ENCODE results near the gene SLC13A4. TPM values are rescaled to one million over a fixed set of nuclear protein-coding genes. Genes with fewer than 3 reads are reported as not detected.
"Not testable (repeated sequence)": the region's sequence is repeated elsewhere in the genome, so short reads cannot be mapped to it uniquely, and the experiment has no call there.

The SLC13A4 gene
- total and polyA plus RNA-seq, 4 experiments from 2014 or later: 0.52 TPM; not detected in 3

- H3K9me3 Mint-ChIP-seq; POLR2A ChIA-PET (ENCODE audit: partially characterized antibody): not testable (repeated sequence)
- CTCF ChIA-PET (ENCODE audit: partially characterized antibody): interaction anchor here (0.6 kb wide), 1 partner anchor 9 kb away, joined by 3 read pairs; no protein-coding TSS in a partner anchor
Observed at GRCh38 chr7:135737306-135737647, 9.3 kb upstream of the SLC13A4 start.

GRCh38 chr7:135736586-135737305 lies 8.8 kb upstream of the SLC13A4 start:
- Mint-ChIP-seq H3K27me3 (peaks cover 0 to 10% of the 10 kb centered on the region in 2 donors), H3K36me3 (no peaks in the 10 kb centered on the region), H3K4me3 (no peak overlapping the region), H3K27ac (no peak overlapping the region), H3K4me1 (no peaks in the 10 kb centered on the region), H3K9me3 (no peaks in the 10 kb centered on the region)
- ChIA-PET CTCF (ENCODE audit: partially characterized antibody) (interaction anchor here (0.6 kb wide), 1 partner anchor 10 kb away, joined by 3 read pairs; no protein-coding TSS in a partner anchor), POLR2A (ENCODE audit: partially characterized antibody) (no interaction called here)
- Histone ChIP-seq H3K36me3 (ENCODE audit: insufficient read depth, low read length) (no peaks in the 10 kb centered on the region), H3K4me3 (ENCODE audit: low read length in 2 of 2) (no peak overlapping the region), H3K4me1 (ENCODE audit: insufficient read depth, low read length) (no peaks in the 10 kb centered on the region), H3K9me3 (ENCODE audit: control insufficient read depth in 1 of 2, low read length in 2 of 2) (no peaks in the 10 kb centered on the region), H3K27me3 (ENCODE audit: insufficient read depth, low read length) (no peaks in the 10 kb centered on the region), H3K27ac (ENCODE audit: low read depth, low read length) (no peak overlapping the region)
- DNase-seq: no peak
- intact Hi-C loops (cut with micrococcal nuclease): no loop called here

More at GRCh38 chr7:135737306-135737647, 9.3 kb upstream of the SLC13A4 start:
- H3K4me1 Mint-ChIP-seq; H3K4me3 Mint-ChIP-seq; H3K36me3 ChIP-seq (ENCODE audit: insufficient read depth, low read length); H3K27me3 ChIP-seq (ENCODE audit: insufficient read depth, low read length); H3K27ac Mint-ChIP-seq; H3K36me3 Mint-ChIP-seq; H3K4me3 ChIP-seq (ENCODE audit: low read length in 2 of 2); H3K27ac ChIP-seq (ENCODE audit: low read depth, low read length); H3K27me3 Mint-ChIP-seq; DNase-seq; H3K9me3 ChIP-seq (ENCODE audit: control insufficient read depth in 1 of 2, low read length in 2 of 2); intact Hi-C loops (cut with micrococcal nuclease); H3K4me1 ChIP-seq (ENCODE audit: insufficient read depth, low read length): not testable (repeated sequence)

GRCh38 chr7:135734343-135734689 lies 6.3 kb upstream of the SLC13A4 start:
- no peaks in the 10 kb centered on the region for H3K27me3 ChIP-seq (ENCODE audit: insufficient read depth, low read length)
- no peak overlapping the region for H3K4me3 Mint-ChIP-seq
- DNase-seq: no peak
- no peaks in the 10 kb centered on the region for H3K4me1 Mint-ChIP-seq
- no peaks in the 10 kb centered on the region for H3K9me3 ChIP-seq (ENCODE audit: control insufficient read depth in 1 of 2, low read length in 2 of 2)
- no peak overlapping the region for H3K27ac ChIP-seq (ENCODE audit: low read depth, low read length)
- no peaks in the 10 kb centered on the region for H3K36me3 Mint-ChIP-seq
- peaks cover 0 to 9% of the 10 kb centered on the region in 2 donors for H3K27me3 Mint-ChIP-seq
- H3K9me3 Mint-ChIP-seq: no peaks in the 10 kb centered on the region
- no peaks in the 10 kb centered on the region for H3K36me3 ChIP-seq (ENCODE audit: insufficient read depth, low read length)
- POLR2A ChIA-PET (ENCODE audit: partially characterized antibody): no interaction called here
- H3K4me1 ChIP-seq (ENCODE audit: insufficient read depth, low read length): no peaks in the 10 kb centered on the region
- no peak overlapping the region for H3K27ac Mint-ChIP-seq
- no peak overlapping the region for H3K4me3 ChIP-seq (ENCODE audit: low read length in 2 of 2)
- CTCF ChIA-PET (ENCODE audit: partially characterized antibody): no interaction called here
- intact Hi-C loops (cut with micrococcal nuclease): no loop called here

- H3K27me3 Mint-ChIP-seq: peaks cover 0 to 9% of the 10 kb centered on the region in 2 donors
- no peak overlapping the region for H3K27ac ChIP-seq (ENCODE audit: low read depth, low read length)
- no peak overlapping the region for H3K27ac Mint-ChIP-seq
- ChIA-PET CTCF (ENCODE audit: partially characterized antibody) (no interaction called here), POLR2A (ENCODE audit: partially characterized antibody) (no interaction called here)
- DNase-seq: no peak
- no peaks in the 10 kb centered on the region for H3K36me3 Mint-ChIP-seq
- H3K36me3 ChIP-seq (ENCODE audit: insufficient read depth, low read length): no peaks in the 10 kb centered on the region
- no peaks in the 10 kb centered on the region for H3K4me1 Mint-ChIP-seq
- no peaks in the 10 kb centered on the region for H3K9me3 Mint-ChIP-seq
- intact Hi-C loops (cut with micrococcal nuclease): no loop called here
- no peaks in the 10 kb centered on the region for H3K4me1 ChIP-seq (ENCODE audit: insufficient read depth, low read length)
- no peaks in the 10 kb centered on the region for H3K9me3 ChIP-seq (ENCODE audit: control insufficient read depth in 1 of 2, low read length in 2 of 2)
- no peaks in the 10 kb centered on the region for H3K27me3 ChIP-seq (ENCODE audit: insufficient read depth, low read length)
- no peak overlapping the region for H3K4me3 ChIP-seq (ENCODE audit: low read length in 2 of 2)
- no peak overlapping the region for H3K4me3 Mint-ChIP-seq
Observed at GRCh38 chr7:135733603-135734342, 5.8 kb upstream of the SLC13A4 start.

GRCh38 chr7:135731131-135731530 lies 3.1 kb upstream of the SLC13A4 start:
- H3K27ac ChIP-seq (ENCODE audit: low read depth, low read length): no peak overlapping the region
- Mint-ChIP-seq H3K27me3 (peaks cover 1 to 2% of the 10 kb centered on the region in 2 donors), H3K27ac (no peak overlapping the region), H3K4me1 (no peaks in the 10 kb centered on the region), H3K9me3 (no peaks in the 10 kb centered on the region), H3K36me3 (no peaks in the 10 kb centered on the region), H3K4me3 (no peak overlapping the region)
- H3K36me3 ChIP-seq (ENCODE audit: insufficient read depth, low read length): no peaks in the 10 kb centered on the region
- ChIA-PET POLR2A (ENCODE audit: partially characterized antibody) (no interaction called here), CTCF (ENCODE audit: partially characterized antibody) (no interaction called here)
- no peak overlapping the region for H3K4me3 ChIP-seq (ENCODE audit: low read length in 2 of 2)
- no peak for DNase-seq
- intact Hi-C loops (cut with micrococcal nuclease): no loop called here
- no peaks in the 10 kb centered on the region for H3K9me3 ChIP-seq (ENCODE audit: control insufficient read depth in 1 of 2, low read length in 2 of 2)
- no peaks in the 10 kb centered on the region for H3K27me3 ChIP-seq (ENCODE audit: insufficient read depth, low read length)
- H3K4me1 ChIP-seq (ENCODE audit: insufficient read depth, low read length): no peaks in the 10 kb centered on the region

GRCh38 chr7:135729230-135729629 lies 1.2 kb upstream of the SLC13A4 start:
- Mint-ChIP-seq H3K9me3 (no peaks in the 10 kb centered on the region), H3K4me1 (no peaks in the 10 kb centered on the region), H3K27me3 (peaks cover 3 to 11% of the 10 kb centered on the region in 2 donors), H3K36me3 (no peaks in the 10 kb centered on the region), H3K4me3 (no peak overlapping the region), H3K27ac (no peak overlapping the region)
- Histone ChIP-seq H3K9me3 (ENCODE audit: control insufficient read depth in 1 of 2, low read length in 2 of 2) (no peaks in the 10 kb centered on the region), H3K27me3 (ENCODE audit: insufficient read depth, low read length) (no peaks in the 10 kb centered on the region), H3K4me3 (ENCODE audit: low read length in 2 of 2) (no peak overlapping the region), H3K4me1 (ENCODE audit: insufficient read depth, low read length) (no peaks in the 10 kb centered on the region), H3K36me3 (ENCODE audit: insufficient read depth, low read length) (no peaks in the 10 kb centered on the region), H3K27ac (ENCODE audit: low read depth, low read length) (no peak overlapping the region)
- intact Hi-C loops (cut with micrococcal nuclease): no loop called here
- CTCF ChIA-PET (ENCODE audit: partially characterized antibody): no interaction called here
- POLR2A ChIA-PET (ENCODE audit: partially characterized antibody): no interaction called here
- DNase-seq: no peak

GRCh38 chr7:135726911-135727673 lies 894 bp downstream of the SLC13A4 start:
- H3K9me3 Mint-ChIP-seq: no peaks in the 10 kb centered on the region
- no peak overlapping the region for H3K4me3 Mint-ChIP-seq
- Histone ChIP-seq H3K36me3 (ENCODE audit: insufficient read depth, low read length) (no peaks in the 10 kb centered on the region), H3K27ac (ENCODE audit: low read depth, low read length) (no peak overlapping the region), H3K4me1 (ENCODE audit: insufficient read depth, low read length) (no peaks in the 10 kb centered on the region), H3K27me3 (ENCODE audit: insufficient read depth, low read length) (no peaks in the 10 kb centered on the region), H3K4me3 (ENCODE audit: low read length in 2 of 2) (no peak overlapping the region), H3K9me3 (ENCODE audit: control insufficient read depth in 1 of 2, low read length in 2 of 2) (no peaks in the 10 kb centered on the region)
- CTCF ChIA-PET (ENCODE audit: partially characterized antibody): no interaction called here
- H3K4me1 Mint-ChIP-seq: no peaks in the 10 kb centered on the region
- peaks cover 6 to 14% of the 10 kb centered on the region in 2 donors for H3K27me3 Mint-ChIP-seq
- POLR2A ChIA-PET (ENCODE audit: partially characterized antibody): no interaction called here
- DNase-seq: no peak
- intact Hi-C loops (cut with micrococcal nuclease): no loop called here
- no peak overlapping the region for H3K27ac Mint-ChIP-seq
- no peaks in the 10 kb centered on the region for H3K36me3 Mint-ChIP-seq

Data from CD4-positive, alpha-beta memory T cell (primary cell).